ENCODE results near the gene PLAAT4. TPM values are rescaled to one million over a fixed set of nuclear protein-coding genes. Genes with fewer than 3 reads are reported as not detected.

The PLAAT4 gene
- total RNA-seq, 2 experiments from 2014 or later, result 16.1 to 16.6 TPM

DNA sequence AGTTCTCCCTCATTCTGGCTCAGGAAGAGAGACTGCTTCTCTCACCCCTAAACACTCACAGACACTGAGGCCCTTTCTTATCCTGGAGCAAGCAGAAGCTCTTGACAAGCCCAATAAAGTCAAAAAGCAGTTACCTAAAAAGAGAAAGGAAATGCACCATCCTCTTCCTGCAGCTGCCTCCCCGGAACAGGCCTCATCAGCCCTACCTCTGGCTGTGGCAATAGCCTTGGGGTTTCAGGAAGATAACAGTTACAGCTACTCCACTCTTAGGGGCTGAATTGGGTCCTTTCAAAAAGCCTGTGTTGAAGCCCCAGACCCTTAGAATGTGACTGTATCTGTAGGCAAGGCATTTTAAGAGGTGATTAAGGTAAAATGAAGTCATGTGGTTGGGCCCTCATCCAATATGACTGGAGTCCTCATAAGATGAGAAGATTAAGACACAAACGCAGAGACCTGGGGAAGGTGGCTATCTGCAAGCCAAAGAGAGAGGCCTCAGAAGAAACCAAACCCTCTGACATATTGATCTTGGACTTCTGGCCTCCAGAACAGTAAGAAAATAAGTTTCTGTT lies 34.3 kb upstream of the PLAAT4 start:
- Mint-ChIP-seq H3K27me3 (ENCODE audit: low read depth) (no peaks in the 10 kb centered on the region), H3K9me3 (peaks cover 16% of the 10 kb centered on the region), H3K4me3 (no peak overlapping the region), H3K27ac (no peak overlapping the region), H3K36me3 (ENCODE audit: low read depth) (peaks cover 5% of the 10 kb centered on the region), H3K4me1 (ENCODE audit: low read depth) (peaks cover 6% of the 10 kb centered on the region)
- DNase-seq, result no peak
- intact Hi-C loops (cut with micrococcal nuclease), result no loop called here
- CTCF ChIA-PET, result no interaction called here

DNA sequence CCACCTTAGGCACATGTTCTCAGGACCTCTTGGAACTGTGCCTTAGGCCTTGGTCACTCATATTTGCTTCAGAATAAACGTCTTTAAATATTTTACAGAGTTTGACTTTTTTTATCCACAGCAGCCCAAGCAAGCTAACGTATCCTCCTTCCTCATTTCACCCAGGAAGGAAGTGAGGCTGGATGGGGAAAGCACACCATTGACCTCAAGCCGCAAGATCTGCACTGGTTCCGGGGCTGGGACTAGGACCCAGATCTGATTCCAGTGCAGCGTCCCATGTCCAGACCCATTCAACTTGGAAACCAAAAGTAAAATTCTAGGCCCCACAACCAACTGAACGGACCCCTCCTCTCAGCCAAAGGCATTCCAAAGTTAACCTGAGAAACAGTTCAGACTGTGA lies 33.1 kb upstream of the PLAAT4 start:
- H3K27me3 Mint-ChIP-seq (ENCODE audit: low read depth), result no peaks in the 10 kb centered on the region
- no peak for DNase-seq
- peaks cover 16% of the 10 kb centered on the region for H3K9me3 Mint-ChIP-seq
- H3K27ac Mint-ChIP-seq, result no peak overlapping the region
- CTCF ChIA-PET, result no interaction called here
- intact Hi-C loops (cut with micrococcal nuclease), result no loop called here
- no peak overlapping the region for H3K4me3 Mint-ChIP-seq
- peaks cover 5% of the 10 kb centered on the region for H3K36me3 Mint-ChIP-seq (ENCODE audit: low read depth)
- H3K4me1 Mint-ChIP-seq (ENCODE audit: low read depth), result peaks cover 6% of the 10 kb centered on the region

DNA sequence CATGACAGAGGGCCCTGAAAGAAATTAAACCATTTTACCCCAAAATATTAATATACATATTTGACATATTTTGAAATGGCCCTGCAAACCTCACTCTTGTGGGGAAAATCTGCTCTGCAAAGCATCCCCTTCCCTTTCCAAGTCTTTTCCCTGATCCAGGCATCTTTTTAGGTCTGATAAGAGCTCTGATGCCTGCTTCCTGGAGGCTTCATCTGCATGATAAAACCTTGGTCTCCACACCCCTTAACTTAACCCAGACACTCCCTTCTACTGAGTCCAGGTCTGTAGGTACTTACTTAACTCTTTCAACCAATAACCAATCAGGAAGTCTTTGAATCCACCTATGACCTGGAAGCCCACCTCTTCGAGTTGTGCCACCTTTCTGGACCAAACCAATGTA lies 32.6 kb upstream of the PLAAT4 start:
- H3K36me3 Mint-ChIP-seq (ENCODE audit: low read depth), result peaks cover 5% of the 10 kb centered on the region
- no peak overlapping the region for H3K4me3 Mint-ChIP-seq
- peaks cover 6% of the 10 kb centered on the region for H3K4me1 Mint-ChIP-seq (ENCODE audit: low read depth)
- no peaks in the 10 kb centered on the region for H3K27me3 Mint-ChIP-seq (ENCODE audit: low read depth)
- intact Hi-C loops (cut with micrococcal nuclease), result no loop called here
- no peak for DNase-seq
- CTCF ChIA-PET, result no interaction called here
- H3K27ac Mint-ChIP-seq, result no peak overlapping the region
- H3K9me3 Mint-ChIP-seq, result peaks cover 16% of the 10 kb centered on the region

DNA sequence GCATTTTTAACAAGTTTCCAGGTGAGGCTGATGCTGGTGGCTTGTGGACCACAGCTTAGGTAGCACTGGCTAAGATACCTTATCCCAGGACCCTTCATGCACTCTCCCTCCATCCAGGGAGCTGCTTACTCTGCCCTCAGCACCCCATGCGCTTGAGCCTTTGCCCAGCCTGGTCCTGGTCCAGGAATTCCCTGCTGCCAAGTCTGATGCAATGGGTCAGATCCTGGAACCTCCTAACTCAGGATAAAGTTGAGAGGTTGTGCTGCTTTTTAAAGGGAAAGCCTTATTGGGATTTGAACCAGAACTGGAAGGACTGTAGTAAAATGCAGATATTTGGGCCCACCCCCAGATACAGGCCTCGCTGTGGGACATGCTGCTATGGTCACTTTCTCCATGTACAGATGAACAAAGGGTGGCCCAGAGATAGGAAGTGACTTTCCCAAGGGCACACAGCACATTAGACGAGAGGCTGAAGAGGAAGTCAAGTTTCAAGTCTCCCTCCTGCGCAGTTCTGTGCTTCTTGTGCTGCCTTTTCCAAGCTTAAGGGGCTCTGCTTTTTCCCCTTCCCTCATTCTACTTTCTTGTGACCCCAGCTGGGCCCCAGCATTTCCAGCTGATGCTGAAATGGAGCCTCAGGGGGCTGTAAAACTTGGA lies 31.5 kb upstream of the PLAAT4 start:
- Mint-ChIP-seq H3K27me3 (ENCODE audit: low read depth) (no peaks in the 10 kb centered on the region), H3K4me1 (ENCODE audit: low read depth) (peaks cover 6% of the 10 kb centered on the region), H3K9me3 (peaks cover 7% of the 10 kb centered on the region), H3K36me3 (ENCODE audit: low read depth) (peaks cover 5% of the 10 kb centered on the region), H3K4me3 (no peak overlapping the region), H3K27ac (no peak overlapping the region)
- intact Hi-C loops (cut with micrococcal nuclease), result no loop called here
- no peak for DNase-seq
- CTCF ChIA-PET, result interaction anchor here (2.1 kb wide), 1 partner anchor 26 kb away, joined by 6 read pairs; no protein-coding TSS in a partner anchor

DNA sequence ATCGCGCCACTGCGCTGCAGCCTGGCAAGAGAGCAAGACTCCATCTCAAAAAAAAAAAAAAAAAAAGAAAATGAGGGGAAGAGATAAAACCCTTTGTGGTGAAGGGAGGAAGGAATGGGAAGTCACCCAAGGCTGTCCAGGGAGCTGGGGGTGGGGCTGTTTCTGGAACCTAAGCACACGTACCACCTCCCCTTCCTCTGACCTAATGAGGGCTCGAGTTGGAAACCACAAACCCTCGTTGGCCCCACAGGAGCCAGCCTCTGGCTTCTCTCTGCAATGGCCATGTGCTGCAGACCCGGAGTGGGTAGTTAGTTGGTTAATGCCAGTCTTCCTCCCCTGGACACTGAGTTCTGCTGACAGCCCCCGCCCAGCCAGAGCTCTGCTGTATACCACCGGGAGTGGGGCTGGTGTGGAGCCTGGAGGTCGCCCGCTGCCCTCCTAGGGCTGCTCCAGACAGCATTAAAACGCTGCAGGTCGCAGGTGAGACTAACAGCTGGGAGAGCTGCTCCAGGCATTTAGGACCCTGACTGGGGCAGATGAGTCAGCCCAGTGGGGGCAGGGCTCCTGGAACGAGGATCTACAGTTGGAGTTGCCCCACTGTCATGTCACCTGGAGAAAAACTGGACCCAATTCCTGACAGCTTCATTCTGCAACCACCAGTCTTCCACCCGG lies 30.6 kb upstream of the PLAAT4 start, which contains the start of gene LGALS12:
Gene LGALS12, plus strand, starts transcription at position 228 of the 672 bp plus-strand sequence. Its CDS starts 375 bp downstream, at position 603.
- H3K27ac Mint-ChIP-seq, result no peak within 1 kb of the TSS
- CTCF ChIA-PET, result interaction anchor here (2.1 kb wide), 1 partner anchor 27 kb away, joined by 6 read pairs; no protein-coding TSS in a partner anchor
- no peaks in the 10 kb centered on the region for H3K9me3 Mint-ChIP-seq
- H3K4me1 Mint-ChIP-seq (ENCODE audit: low read depth), result peaks cover 6% of the 10 kb centered on the region
- DNase-seq, result no peak
- no peak within 1 kb of the TSS for H3K4me3 Mint-ChIP-seq
- H3K27me3 Mint-ChIP-seq (ENCODE audit: low read depth), result no peaks in the 10 kb centered on the region
- no peaks in the 10 kb centered on the region for H3K36me3 Mint-ChIP-seq (ENCODE audit: low read depth)
- intact Hi-C loops (cut with micrococcal nuclease), result no loop called here

DNA sequence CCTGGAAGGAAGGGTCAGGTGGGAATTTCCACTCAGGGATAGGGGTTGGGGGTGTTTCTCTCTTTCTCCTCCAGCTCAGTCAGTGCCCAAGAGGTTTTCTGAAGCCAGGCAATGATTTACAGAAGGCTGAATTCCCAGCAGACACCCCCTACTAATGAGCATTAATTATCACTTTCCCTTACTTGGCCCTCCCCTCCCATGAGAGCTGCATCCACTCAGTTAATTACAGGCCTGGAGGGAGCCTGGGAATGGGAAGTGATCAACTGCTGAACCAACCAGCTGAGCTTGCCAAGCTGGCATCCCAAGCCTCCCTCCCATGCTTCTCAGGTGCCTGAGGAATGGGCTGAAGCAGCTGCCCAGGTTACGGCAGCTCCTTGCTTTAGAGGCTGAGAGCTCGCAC lies 29.7 kb upstream of the PLAAT4 start:
- no peaks in the 10 kb centered on the region for H3K27me3 Mint-ChIP-seq (ENCODE audit: low read depth)
- no peaks in the 10 kb centered on the region for H3K36me3 Mint-ChIP-seq (ENCODE audit: low read depth)
- no peaks in the 10 kb centered on the region for H3K9me3 Mint-ChIP-seq
- CTCF ChIA-PET, result interaction anchor here (2.1 kb wide), 1 partner anchor 28 kb away, joined by 6 read pairs; no protein-coding TSS in a partner anchor
- peaks cover 4% of the 10 kb centered on the region for H3K4me1 Mint-ChIP-seq (ENCODE audit: low read depth)
- DNase-seq, result no peak
- intact Hi-C loops (cut with micrococcal nuclease), result no loop called here
- H3K4me3 Mint-ChIP-seq, result no peak overlapping the region
- no peak overlapping the region for H3K27ac Mint-ChIP-seq

DNA sequence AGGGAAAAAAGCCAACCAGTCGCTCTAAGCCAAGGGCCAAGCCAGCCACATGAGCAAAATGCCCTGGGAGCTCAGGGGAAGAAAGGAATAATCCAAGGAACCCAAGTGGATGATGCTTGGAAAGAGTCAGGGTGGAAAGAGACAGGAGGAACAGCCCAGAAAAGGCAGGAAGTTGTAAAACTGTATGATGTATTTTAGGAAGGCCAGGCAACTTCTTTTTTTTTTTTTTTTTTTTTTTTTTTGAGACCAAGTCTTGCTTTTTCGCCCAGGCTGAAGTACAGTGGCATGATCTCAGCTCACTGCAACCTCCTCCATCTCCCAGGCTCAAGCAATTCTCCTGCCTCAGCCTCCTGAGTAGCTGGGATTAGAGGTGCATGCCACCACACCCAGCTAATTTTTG lies 29.1 kb upstream of the PLAAT4 start:
- Mint-ChIP-seq H3K36me3 (ENCODE audit: low read depth) (no peaks in the 10 kb centered on the region), H3K9me3 (no peaks in the 10 kb centered on the region), H3K27me3 (ENCODE audit: low read depth) (no peaks in the 10 kb centered on the region), H3K4me1 (ENCODE audit: low read depth) (peaks cover 4% of the 10 kb centered on the region), H3K27ac (no peak overlapping the region), H3K4me3 (no peak overlapping the region)
- DNase-seq, result no peak
- CTCF ChIA-PET, result interaction anchor here (0.6 to 0.9 kb wide), 3 partner anchors 12 to 149 kb away, joined by 3 read pairs; no protein-coding TSS in a partner anchor
- intact Hi-C loops (cut with micrococcal nuclease), result no loop called here

DNA sequence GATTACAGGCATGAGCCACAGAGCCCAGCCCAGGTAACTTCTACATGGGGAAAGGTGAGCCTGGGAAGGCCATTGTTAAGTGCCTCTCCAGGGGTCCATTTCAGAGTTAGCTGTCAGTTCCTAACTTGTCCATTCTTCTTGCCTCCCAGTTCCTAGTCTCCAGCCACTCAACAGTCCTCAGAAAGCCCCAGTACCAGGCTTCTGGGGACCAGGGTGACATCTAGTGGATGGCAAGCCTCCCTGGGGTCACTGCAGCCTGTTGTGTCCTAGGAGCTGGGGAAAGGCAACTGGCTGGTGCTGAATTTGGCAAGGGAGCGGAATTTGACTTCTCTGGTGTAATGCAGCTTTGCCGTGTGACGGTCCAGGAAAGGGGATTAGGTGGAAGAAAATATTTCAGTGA lies 28.6 kb upstream of the PLAAT4 start:
- H3K36me3 Mint-ChIP-seq (ENCODE audit: low read depth), result no peaks in the 10 kb centered on the region
- no peaks in the 10 kb centered on the region for H3K27me3 Mint-ChIP-seq (ENCODE audit: low read depth)
- H3K27ac Mint-ChIP-seq, result no peak overlapping the region
- peaks cover 4% of the 10 kb centered on the region for H3K4me1 Mint-ChIP-seq (ENCODE audit: low read depth)
- H3K4me3 Mint-ChIP-seq, result no peak overlapping the region
- intact Hi-C loops (cut with micrococcal nuclease), result no loop called here
- H3K9me3 Mint-ChIP-seq, result no peaks in the 10 kb centered on the region
- DNase-seq, result peak; percentile 46
- CTCF ChIA-PET, result interaction anchor here (0.6 to 1.1 kb wide), 4 partner anchors 11 to 149 kb away, joined by 3 read pairs; no protein-coding TSS in a partner anchor

DNA sequence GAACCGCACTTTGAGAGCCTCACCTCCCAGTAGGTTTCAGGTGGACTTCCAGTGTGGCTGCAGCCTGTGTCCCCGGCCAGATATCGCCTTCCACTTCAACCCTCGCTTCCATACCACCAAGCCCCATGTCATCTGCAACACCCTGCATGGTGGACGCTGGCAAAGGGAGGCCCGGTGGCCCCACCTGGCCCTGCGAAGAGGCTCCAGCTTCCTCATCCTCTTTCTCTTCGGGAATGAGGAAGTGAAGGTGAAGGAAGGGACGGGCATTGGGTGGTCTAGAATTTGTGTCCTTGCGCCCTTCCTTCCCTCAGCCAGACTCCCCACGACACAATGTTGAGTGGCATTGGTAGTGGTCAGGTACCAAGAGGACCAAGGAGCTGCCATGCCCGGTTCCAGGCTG lies 27.9 kb upstream of the PLAAT4 start:
- Mint-ChIP-seq H3K27me3 (ENCODE audit: low read depth) (no peaks in the 10 kb centered on the region), H3K4me3 (no peak overlapping the region), H3K9me3 (no peaks in the 10 kb centered on the region), H3K27ac (no peak overlapping the region), H3K36me3 (ENCODE audit: low read depth) (no peaks in the 10 kb centered on the region), H3K4me1 (ENCODE audit: low read depth) (peaks cover 4% of the 10 kb centered on the region)
- DNase-seq, result no peak
- CTCF ChIA-PET, result interaction anchor here (1.1 kb wide), 1 partner anchor 30 kb away, joined by 3 read pairs; no protein-coding TSS in a partner anchor
- intact Hi-C loops (cut with micrococcal nuclease), result no loop called here

DNA sequence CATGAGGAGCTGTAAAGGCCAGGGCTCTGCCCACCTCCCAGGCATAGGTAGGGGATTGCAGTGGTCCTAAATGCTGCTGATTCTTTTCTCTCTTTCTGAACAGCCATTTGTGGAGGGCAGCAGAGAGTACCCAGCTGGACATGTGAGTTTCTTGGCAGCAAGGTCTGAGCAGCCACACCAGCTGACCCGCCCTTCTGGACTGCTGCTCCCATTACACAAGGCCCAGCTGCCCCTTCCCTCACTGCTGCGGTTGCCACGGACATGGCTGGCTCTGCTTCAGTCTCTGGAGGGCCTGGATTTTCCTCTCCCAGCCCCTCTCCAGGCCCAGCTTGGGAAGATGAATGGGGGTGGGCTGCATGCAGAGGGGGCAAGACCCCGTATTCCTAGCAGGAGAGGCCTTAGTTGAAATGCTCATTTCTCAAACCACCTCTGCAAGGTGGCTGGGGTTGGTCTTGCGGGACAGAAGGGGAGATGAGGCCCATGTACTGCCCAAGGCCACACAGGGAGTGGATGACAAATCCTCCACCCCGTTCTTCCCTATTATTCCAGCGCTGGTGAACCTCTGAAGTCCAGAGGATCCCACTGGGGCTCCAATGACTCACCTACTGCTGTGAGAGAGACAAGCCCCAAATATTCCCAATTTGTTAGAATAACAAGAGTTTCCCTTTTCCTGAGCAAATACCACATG lies 26.1 kb upstream of the PLAAT4 start:
- CTCF ChIA-PET, result interaction anchor here (0.7 kb wide), 1 partner anchor 9 kb away, joined by 3 read pairs; no protein-coding TSS in a partner anchor
- H3K4me3 Mint-ChIP-seq, result no peak overlapping the region
- H3K27ac Mint-ChIP-seq, result no peak overlapping the region
- intact Hi-C loops (cut with micrococcal nuclease), result no loop called here
- H3K27me3 Mint-ChIP-seq (ENCODE audit: low read depth), result no peaks in the 10 kb centered on the region
- DNase-seq, result no peak
- no peaks in the 10 kb centered on the region for H3K9me3 Mint-ChIP-seq
- H3K4me1 Mint-ChIP-seq (ENCODE audit: low read depth), result peaks cover 4% of the 10 kb centered on the region
- no peaks in the 10 kb centered on the region for H3K36me3 Mint-ChIP-seq (ENCODE audit: low read depth)

DNA sequence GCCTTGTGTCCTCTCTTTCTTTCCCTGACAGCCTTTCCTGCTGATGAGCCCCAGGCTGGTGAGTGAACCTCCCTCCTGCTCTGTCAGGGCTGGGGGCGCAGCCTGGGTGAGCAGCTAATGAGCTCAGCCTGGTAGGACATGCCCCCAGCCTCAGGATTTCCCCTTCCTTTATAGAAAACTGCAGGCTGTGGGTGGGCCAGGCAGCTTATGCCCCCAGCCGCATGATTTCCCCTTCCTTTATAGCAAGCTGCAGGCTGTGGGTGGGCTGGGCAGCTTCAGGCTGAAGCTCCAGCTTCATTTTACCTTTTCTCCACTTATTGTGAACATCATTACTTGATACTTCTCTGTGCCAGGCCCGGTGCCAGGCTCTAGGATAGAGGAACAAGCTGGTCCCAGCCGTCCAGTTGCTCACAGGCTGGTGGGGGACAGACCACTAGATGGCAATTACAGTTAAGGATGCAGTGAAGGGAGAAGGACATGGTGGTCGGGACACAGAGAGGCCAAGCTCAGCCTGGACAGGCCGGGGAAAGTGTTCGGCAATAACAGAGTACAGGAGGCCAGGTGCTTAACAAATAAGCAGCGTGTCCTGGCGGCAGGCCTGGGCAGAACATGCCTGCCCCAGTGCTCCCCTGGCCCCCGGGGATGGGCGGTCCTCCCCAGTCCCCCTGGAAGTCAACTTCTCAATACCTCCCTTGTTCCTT lies 25.4 kb upstream of the PLAAT4 start:
- intact Hi-C loops (cut with micrococcal nuclease), result no loop called here
- DNase-seq, result no peak
- Mint-ChIP-seq H3K4me1 (ENCODE audit: low read depth) (peaks cover 4% of the 10 kb centered on the region), H3K36me3 (ENCODE audit: low read depth) (no peaks in the 10 kb centered on the region), H3K27ac (no peak overlapping the region), H3K4me3 (no peak overlapping the region), H3K27me3 (ENCODE audit: low read depth) (no peaks in the 10 kb centered on the region), H3K9me3 (no peaks in the 10 kb centered on the region)
- CTCF ChIA-PET, result no interaction called here

DNA sequence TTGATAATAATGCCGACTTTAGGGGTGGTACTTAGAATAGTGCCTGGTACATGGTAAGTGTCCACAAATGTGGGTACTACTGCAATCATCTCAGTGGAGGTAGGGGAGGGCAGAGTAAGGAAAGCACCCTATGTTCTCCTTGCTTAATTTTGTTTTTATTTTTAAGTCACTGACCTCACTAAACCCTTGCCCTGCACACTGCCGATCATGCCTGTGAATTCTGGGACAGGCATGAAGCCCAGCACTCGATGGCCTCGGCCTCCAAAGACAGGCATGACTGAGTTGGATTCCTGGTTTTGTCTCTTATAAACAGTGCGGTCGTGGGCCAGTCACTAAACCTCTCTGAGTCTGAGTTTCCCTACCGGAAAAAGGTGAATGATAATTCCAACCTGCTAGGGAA lies 23.8 kb upstream of the PLAAT4 start:
- Mint-ChIP-seq H3K4me3 (no peak overlapping the region), H3K27me3 (ENCODE audit: low read depth) (no peaks in the 10 kb centered on the region), H3K27ac (no peak overlapping the region), H3K4me1 (ENCODE audit: low read depth) (no peaks in the 10 kb centered on the region), H3K36me3 (ENCODE audit: low read depth) (no peaks in the 10 kb centered on the region), H3K9me3 (no peaks in the 10 kb centered on the region)
- intact Hi-C loops (cut with micrococcal nuclease), result no loop called here
- DNase-seq, result no peak
- CTCF ChIA-PET, result interaction anchor here (1.0 kb wide), 1 partner anchor 226 kb away, joined by 3 read pairs; no protein-coding TSS in a partner anchor
